Suprapubic skin (tissue), 4 donors: ENCODE results near the gene UNC93A. TPM values are rescaled to one million over a fixed set of nuclear protein-coding genes. Genes with fewer than 3 reads are reported as not detected.

ENCODE experiments used
- DNase-seq, 2 donors: peaks; one replicate each; pipeline ENCODE4 v3.0.0-alpha.2; 2019; ENCODE audit warnings: low spot score in 2 of 2
- H3K27ac ChIP-seq: fragments of 200-600 bp; sonication (generic); one replicate; pipeline ENCODE4 v1.5.1; 2019
- H3K27me3 ChIP-seq: fragments of 200-600 bp; sonication (generic); one replicate; pipeline ENCODE4 v1.5.1; 2019
- H3K36me3 ChIP-seq: fragments of 200-600 bp; sonication (generic); one replicate; pipeline ENCODE4 v1.5.1; 2019
- H3K4me1 ChIP-seq: fragments of 200-600 bp; sonication (generic); one replicate; pipeline ENCODE4 v1.5.1; 2019
- H3K4me3 ChIP-seq: fragments of 200-600 bp; sonication (generic); one replicate; pipeline ENCODE4 v1.5.1; 2019; ENCODE audit warnings: mild to moderate bottlenecking
- H3K9me3 ChIP-seq: fragments of 200-600 bp; sonication (generic); one replicate; pipeline ENCODE4 v1.5.1; 2019
- EP300 ChIP-seq: sonication (generic); formaldehyde crosslinking; IDR thresholded peaks from one replicate; pipeline ENCODE4 v1.6.1; 2017; ENCODE audit warnings: antibody characterized with exemption
- POLR2A ChIP-seq, 2 donors: fragments of 450-650 bp; IDR thresholded peaks; one replicate each; pipeline ENCODE4 v1.6.1; 2017; ENCODE audit warnings: antibody characterized with exemption in 2 of 2, mild to moderate bottlenecking in 2 of 2, moderate library complexity in 2 of 2
- POLR2AphosphoS5 ChIP-seq, 3 donors: sonication (generic); formaldehyde crosslinking; IDR thresholded peaks; one replicate each; pipeline ENCODE4 v1.6.1; 2017; ENCODE audit warnings: antibody characterized with exemption in 3 of 3
- WGBS: methylation state at CpG from one replicate; pipeline ENCODE4 v1.1.5; 2018; 5-methylcytosine and 5-hydroxymethylcytosine counted together
- total RNA-seq, 4 donors: library from RNA; depleted of rRNA; stranded (reverse); fragments of >200 nt; gene quantifications; one replicate each; pipeline ENCODE4 v1.1.0, GENCODE V29; 2016
- TF ChIP-seq, protein P1 (sequence below), 2 donors: fragments of 200-600 bp in 1 of 2; fragments of 450-650 bp in 1 of 2; sonication (generic) in 1 of 2; IDR thresholded peaks; one replicate each; pipeline ENCODE4 v1.5.1; 2016 to 2019; ENCODE audit warnings: antibody characterized with exemption in 2 of 2, mild to moderate bottlenecking in 1 of 2, moderate library complexity in 1 of 2

The UNC93A gene
- total RNA-seq, 4 donors from 2014 or later = 16.1 to 41.7 (median 30.2) TPM

DNA sequence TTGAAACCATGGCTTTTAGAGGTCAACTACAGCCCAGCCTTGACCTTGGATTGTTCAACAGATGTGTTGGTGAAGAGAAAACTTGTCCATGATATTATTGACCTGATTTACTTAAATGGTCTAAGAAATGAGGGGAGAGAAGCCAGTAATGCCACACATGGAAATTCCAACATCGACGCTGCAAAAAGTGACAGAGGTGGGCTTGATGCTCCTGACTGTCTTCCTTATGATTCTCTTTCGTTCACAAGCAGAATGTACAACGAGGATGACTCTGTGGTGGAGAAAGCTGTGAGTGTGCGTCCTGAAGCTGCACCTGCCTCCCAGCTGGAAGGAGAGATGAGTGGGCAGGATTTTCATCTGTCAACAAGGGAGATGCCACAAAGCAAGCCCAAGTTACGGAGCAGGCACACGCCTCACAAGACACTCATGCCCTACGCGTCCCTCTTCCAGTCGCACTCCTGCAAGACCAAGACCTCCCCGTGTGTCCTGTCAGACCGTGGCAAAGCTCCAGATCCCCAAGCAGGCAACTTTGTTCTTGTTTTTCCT, 50.0 kb downstream of the UNC93A start:
- peaks cover 27% of the 10 kb centered on the region for H3K27me3 ChIP-seq
- H3K4me1 ChIP-seq = no peaks in the 10 kb centered on the region
- 65% methylated on average over 12 of the region's 12 CpGs for WGBS
- H3K36me3 ChIP-seq = no peaks in the 10 kb centered on the region
- H3K27ac ChIP-seq = no peak overlapping the region
- TF ChIP-seq, protein P1, sequence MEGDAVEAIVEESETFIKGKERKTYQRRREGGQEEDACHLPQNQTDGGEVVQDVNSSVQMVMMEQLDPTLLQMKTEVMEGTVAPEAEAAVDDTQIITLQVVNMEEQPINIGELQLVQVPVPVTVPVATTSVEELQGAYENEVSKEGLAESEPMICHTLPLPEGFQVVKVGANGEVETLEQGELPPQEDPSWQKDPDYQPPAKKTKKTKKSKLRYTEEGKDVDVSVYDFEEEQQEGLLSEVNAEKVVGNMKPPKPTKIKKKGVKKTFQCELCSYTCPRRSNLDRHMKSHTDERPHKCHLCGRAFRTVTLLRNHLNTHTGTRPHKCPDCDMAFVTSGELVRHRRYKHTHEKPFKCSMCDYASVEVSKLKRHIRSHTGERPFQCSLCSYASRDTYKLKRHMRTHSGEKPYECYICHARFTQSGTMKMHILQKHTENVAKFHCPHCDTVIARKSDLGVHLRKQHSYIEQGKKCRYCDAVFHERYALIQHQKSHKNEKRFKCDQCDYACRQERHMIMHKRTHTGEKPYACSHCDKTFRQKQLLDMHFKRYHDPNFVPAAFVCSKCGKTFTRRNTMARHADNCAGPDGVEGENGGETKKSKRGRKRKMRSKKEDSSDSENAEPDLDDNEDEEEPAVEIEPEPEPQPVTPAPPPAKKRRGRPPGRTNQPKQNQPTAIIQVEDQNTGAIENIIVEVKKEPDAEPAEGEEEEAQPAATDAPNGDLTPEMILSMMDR (IDR thresholded peaks at IDR 0.05) = no peak
- no peak for TF ChIP-seq POLR2AphosphoS5 (IDR thresholded peaks at IDR 0.05)
- TF ChIP-seq POLR2A (IDR thresholded peaks at IDR 0.05) = no peak
- no peak for TF ChIP-seq EP300
- no peak for DNase-seq
- no peaks in the 10 kb centered on the region for H3K9me3 ChIP-seq
- H3K4me3 ChIP-seq = no peak overlapping the region

DNA sequence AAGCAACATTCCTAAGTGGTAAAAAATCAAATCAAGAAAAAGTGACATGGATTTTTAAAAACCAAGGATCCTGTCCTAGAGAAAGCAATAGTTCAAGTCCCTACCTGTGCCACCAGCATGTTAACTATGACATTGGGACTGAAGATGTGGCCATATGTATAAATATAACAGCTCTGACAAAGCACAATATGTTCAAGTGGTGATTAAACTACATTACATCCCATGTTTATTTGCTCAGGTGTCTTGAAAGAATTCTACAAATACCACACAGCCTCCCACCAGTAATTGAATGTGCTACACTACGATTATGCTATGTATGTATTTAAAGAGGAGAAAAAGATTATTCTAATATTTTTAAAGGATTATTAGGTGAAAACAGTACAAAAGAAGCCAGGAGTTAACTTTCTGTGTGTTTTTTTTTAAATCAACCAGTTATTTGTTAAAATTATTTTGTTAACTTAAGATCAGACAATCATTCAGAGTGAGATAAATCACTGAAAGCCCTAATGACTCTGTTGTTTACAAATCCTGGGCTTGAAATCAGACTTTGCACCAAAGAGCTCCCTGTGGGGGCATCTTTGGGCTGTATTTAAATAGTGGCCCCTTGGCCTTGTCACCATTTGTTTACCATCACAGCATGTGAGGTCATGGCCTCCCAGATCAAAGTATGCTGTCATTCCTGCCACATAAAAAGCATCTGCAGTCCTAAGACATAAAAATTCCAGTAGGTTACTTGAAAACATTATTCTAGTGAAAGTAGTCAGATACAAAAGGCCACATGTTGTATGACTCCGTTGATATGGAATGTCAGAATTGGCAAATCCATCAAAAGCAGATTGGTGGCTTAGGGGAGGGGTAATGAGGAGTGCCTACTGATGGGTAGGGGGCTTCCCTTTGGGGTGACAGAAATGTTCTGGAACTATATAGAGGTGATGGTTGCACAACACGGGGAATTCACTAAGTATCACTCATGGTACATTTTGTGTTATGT, 50.8 kb downstream of the UNC93A start:
- WGBS = 55% methylated on average over 3 of the region's 3 CpGs

DNA sequence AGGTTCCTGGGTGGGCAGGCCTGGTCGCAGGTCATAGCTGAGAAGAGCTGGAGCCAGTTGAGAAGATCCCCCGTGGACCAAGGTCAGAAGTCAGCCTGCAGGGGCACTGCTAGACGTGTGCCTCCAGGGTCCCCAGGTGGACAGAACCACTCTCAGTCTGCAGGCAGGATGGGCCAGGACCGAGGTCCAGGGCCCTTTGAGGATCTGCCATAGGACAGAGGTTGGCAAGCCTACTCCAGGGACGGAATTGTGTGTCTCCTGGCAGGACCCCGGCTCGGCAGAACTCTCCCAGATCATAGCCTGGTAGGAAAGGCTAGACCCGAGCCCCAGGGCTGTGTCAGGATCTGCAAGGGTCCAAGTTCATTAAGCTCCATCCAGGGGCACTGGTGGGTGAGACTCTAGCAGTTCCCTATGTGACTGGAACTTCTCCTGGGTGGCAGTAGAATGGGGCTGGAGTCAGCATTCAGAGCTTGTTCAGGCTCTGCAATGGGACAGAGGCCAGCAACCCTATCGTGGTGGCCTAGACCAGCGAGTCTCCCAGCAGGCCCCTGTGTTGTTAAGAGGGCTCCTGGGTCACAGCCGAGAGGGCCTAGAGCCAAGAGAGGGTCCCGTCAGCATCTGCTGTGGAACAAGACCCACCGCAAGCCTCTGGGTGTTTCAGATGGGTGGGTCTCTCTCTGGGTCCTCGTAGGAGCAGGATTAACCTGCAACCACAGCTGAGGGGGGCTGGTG, 51.9 kb downstream of the UNC93A start:
- no peak overlapping the region for H3K4me3 ChIP-seq
- 79% methylated on average over 7 of the region's 14 CpGs for WGBS

More for the DNA sequence above, 50.8 kb downstream of the UNC93A start:
- no peaks in the 10 kb centered on the region for H3K36me3 ChIP-seq
- no peaks in the 10 kb centered on the region for H3K4me1 ChIP-seq
- no peak overlapping the region for H3K4me3 ChIP-seq
- peaks cover 25% of the 10 kb centered on the region for H3K27me3 ChIP-seq
- no peak overlapping the region for H3K27ac ChIP-seq
- no peak for DNase-seq
- H3K9me3 ChIP-seq = no peaks in the 10 kb centered on the region
- TF ChIP-seq POLR2A (IDR thresholded peaks at IDR 0.05) = no peak
- no peak for TF ChIP-seq EP300
- TF ChIP-seq, protein P1 (IDR thresholded peaks at IDR 0.05) = no peak
- no peak for TF ChIP-seq POLR2AphosphoS5 (IDR thresholded peaks at IDR 0.05)

DNA sequence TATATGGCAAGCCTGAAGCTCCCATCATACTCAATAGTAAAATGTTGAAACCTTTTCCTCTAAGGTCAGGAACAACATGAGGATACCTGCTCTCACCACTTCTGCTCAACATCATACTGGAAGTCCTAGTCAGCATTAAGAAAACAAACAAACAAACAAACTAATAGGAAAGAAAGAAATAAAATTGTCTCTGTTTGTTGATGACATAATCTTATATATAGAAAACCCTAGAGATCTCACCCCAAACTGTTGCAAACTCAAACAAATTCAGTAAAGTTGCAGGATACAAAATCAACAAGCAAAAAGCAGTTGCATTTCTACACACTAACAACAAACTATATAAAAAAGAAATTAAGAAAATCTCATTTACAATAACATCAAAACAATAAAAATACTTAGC, 54.2 kb downstream of the UNC93A start:
- H3K27ac ChIP-seq = no peak overlapping the region
- H3K4me1 ChIP-seq = peaks cover 5% of the 10 kb centered on the region
- H3K4me3 ChIP-seq = no peak overlapping the region
- no peaks in the 10 kb centered on the region for H3K9me3 ChIP-seq
- peaks cover 42% of the 10 kb centered on the region for H3K27me3 ChIP-seq
- no peak for DNase-seq
- no peaks in the 10 kb centered on the region for H3K36me3 ChIP-seq
- no peak for TF ChIP-seq EP300
- TF ChIP-seq, protein P1 (IDR thresholded peaks at IDR 0.05) = no peak

More for the DNA sequence above, 51.9 kb downstream of the UNC93A start:
- Histone ChIP-seq H3K27ac (no peak overlapping the region), H3K36me3 (no peaks in the 10 kb centered on the region), H3K27me3 (peaks cover 27% of the 10 kb centered on the region), H3K4me1 (no peaks in the 10 kb centered on the region), H3K9me3 (no peaks in the 10 kb centered on the region)
- no peak for DNase-seq
- TF ChIP-seq POLR2A (IDR thresholded peaks at IDR 0.05) = no peak
- TF ChIP-seq, protein P1 (IDR thresholded peaks at IDR 0.05) = no peak
- TF ChIP-seq POLR2AphosphoS5 (IDR thresholded peaks at IDR 0.05) = no peak
- TF ChIP-seq EP300 = no peak

DNA sequence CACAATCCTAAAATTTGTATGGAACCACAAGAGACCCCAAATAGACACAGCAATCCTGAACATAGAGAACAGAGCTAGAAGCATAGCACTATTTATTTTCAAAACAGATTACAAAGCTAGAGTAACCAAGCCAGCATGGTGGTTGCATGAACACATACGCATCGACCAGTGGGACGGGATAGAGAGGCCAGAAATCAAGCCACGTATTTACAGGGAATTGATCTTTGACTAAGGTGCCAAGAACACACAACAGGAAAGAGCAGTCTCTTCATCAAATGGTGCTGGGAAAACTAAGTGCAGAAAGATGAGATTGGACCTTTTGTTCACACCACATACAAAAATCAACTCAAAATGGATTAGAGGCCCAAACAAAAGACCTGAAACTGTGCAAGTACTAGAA, 54.8 kb downstream of the UNC93A start:
- H3K4me1 ChIP-seq = peaks cover 11% of the 10 kb centered on the region
- no peaks in the 10 kb centered on the region for H3K9me3 ChIP-seq
- H3K36me3 ChIP-seq = no peaks in the 10 kb centered on the region
- no peak for DNase-seq
- WGBS = 76% methylated on average over 4 of the region's 4 CpGs
- H3K27ac ChIP-seq = no peak overlapping the region
- TF ChIP-seq POLR2AphosphoS5 (IDR thresholded peaks at IDR 0.05) (no peak), POLR2A (IDR thresholded peaks at IDR 0.05) (no peak), EP300 (no peak)
- TF ChIP-seq, protein P1 (IDR thresholded peaks at IDR 0.05) = no peak
- no peak overlapping the region for H3K4me3 ChIP-seq
- peaks cover 40% of the 10 kb centered on the region for H3K27me3 ChIP-seq
